Fibroblast of lung (primary cell): ENCODE results near the gene INTS12. TPM values are rescaled to one million over a fixed set of nuclear protein-coding genes. Genes with fewer than 3 reads are reported as not detected.

Experiments
- DNase-seq, 2 donors: peaks; one replicate each; pipeline versions ENCODE4 v3.0.0 to v3.0.0-alpha.2; 2010; ENCODE audit warnings: low read depth in 2 of 2
- H2AFZ ChIP-seq: 2 replicates; pipeline ENCODE4 v1.5.1; 2012; ENCODE audit warnings: low read length, control low read depth, inconsistent platforms
- H3K27ac ChIP-seq: 2 replicates; pipeline ENCODE4 v1.5.1; 2011; ENCODE audit warnings: low read length, control low read depth; ENCODE audit not compliant: insufficient read depth
- H3K27me3 ChIP-seq: 2 replicates; pipeline ENCODE4 v1.5.1; 2011; ENCODE audit warnings: mild to moderate bottlenecking, low read length; ENCODE audit not compliant: control insufficient read depth, insufficient read depth
- H3K36me3 ChIP-seq: 2 replicates; pipeline ENCODE4 v1.5.1; 2011; ENCODE audit warnings: low read length; ENCODE audit not compliant: control insufficient read depth, insufficient read depth
- H3K4me1 ChIP-seq: 2 replicates; pipeline ENCODE4 v1.5.1; 2011; ENCODE audit warnings: low read length; ENCODE audit not compliant: control insufficient read depth, insufficient read depth; ENCODE audit errors: extremely low read depth
- H3K4me2 ChIP-seq: 2 replicates; pipeline ENCODE4 v1.5.1; 2011; ENCODE audit warnings: low read length, control low read depth; ENCODE audit not compliant: insufficient read depth; ENCODE audit errors: extremely low read depth
- H3K4me3 ChIP-seq, 4 experiments: fragments of 200-600 bp in 1 of 4; sonication (generic) in 1 of 4; replicated peaks in 1 of 4; 2 replicates each; pipeline ENCODE4 v1.5.1; 2011 to 2016; ENCODE audit warnings: low read length in 4 of 4, low read depth in 3 of 4, mild to moderate bottlenecking in 3 of 4, control low read depth in 2 of 4, inconsistent platforms in 1 of 4, mixed read lengths in 1 of 4; ENCODE audit not compliant: insufficient read depth in 1 of 4; ENCODE audit errors: control extremely low read depth in 1 of 4
- H3K79me2 ChIP-seq: 2 replicates; pipeline ENCODE4 v1.5.1; 2012; ENCODE audit warnings: mild to moderate bottlenecking, low read length, inconsistent platforms; ENCODE audit not compliant: control insufficient read depth, insufficient read depth
- H3K9ac ChIP-seq: 2 replicates; pipeline ENCODE4 v1.5.1; 2011; ENCODE audit warnings: mild to moderate bottlenecking, low read length, control low read depth; ENCODE audit not compliant: insufficient read depth
- H3K9me3 ChIP-seq: 2 replicates; pipeline ENCODE4 v1.5.1; 2012; ENCODE audit warnings: low read depth, low read length; ENCODE audit not compliant: control insufficient read depth, insufficient read depth
- H4K20me1 ChIP-seq: 2 replicates; pipeline ENCODE4 v1.5.1; 2011; ENCODE audit warnings: low read length; ENCODE audit not compliant: control insufficient read depth, insufficient read depth; ENCODE audit errors: extremely low read depth
- EZH2 ChIP-seq: IDR thresholded peaks from 2 replicates; pipeline ENCODE4 v1.5.1; 2012; ENCODE audit warnings: low read length, control low read depth, mild to moderate bottlenecking; ENCODE audit errors: missing control alignments
- polyA plus RNA-seq, 2 donors: library from polyadenylated mRNA; depleted of rRNA in 1 of 2; stranded (reverse) in 1 of 2; unstranded in 1 of 2; fragments of >200 nt; gene quantifications; 2 replicates each; pipeline ENCODE4 v1.2.1, GENCODE V29; 2011 to 2012; ENCODE audit warnings: missing spikeins in 1 of 2
- total RNA-seq: library from RNA; depleted of rRNA; stranded (reverse); fragments of >200 nt; gene quantifications from 2 replicates; pipeline ENCODE4 v1.2.1, GENCODE V29; 2014
- TF ChIP-seq, protein P1 (sequence below), 2 donors: IDR thresholded peaks in 1 of 2; conservative IDR thresholded peaks in 1 of 2; 1 replicate in 1 of 2; 2 replicates in 1 of 2; pipeline ENCODE4 v1.5.1; 2011 to 2012; ENCODE audit warnings: low read length in 2 of 2, control low read depth in 1 of 2, inconsistent platforms in 1 of 2, low read depth in 1 of 2, mild to moderate bottlenecking in 1 of 2

The INTS12 gene
- total and polyA plus RNA-seq, 2 donors (not counting 1 experiment from before 2014, with no cell fraction given): 24.9 to 37.7 TPM

DNA sequence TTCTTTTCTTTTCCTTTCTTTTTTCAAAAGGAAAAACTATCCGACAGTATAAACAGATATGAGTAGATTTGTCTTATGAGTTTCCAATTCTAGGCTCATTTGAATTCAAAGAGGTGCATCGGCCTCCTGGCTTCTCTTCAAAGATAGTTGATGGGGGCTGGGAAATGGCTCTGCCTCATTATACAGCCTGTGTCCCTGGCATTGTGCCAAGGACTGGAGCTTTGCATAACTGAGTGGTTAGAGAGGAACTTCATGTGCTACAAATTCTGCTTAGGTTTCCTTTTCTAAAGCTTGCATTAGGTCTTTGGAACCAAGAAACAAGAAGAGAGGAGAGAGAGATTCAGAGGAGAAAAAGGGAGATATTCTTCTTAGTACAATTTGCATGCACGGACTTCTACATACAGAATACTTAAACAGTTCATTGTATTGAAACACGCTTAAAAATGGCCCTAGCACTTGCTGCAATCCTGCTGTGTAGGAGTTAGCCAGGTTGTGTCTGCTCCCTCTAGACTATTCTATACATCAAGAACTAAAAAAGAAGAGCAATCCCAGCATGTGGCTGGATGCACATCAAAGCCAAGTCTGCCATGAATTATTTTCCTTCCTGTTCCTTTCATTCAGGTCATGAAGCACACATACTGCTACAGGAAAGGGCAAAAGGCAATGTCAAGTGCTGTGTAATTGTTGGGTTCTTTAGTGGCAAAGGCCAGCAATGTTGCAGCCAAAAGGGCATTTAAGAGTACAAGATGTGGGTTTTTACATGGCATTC lies 70.9 kb downstream of the INTS12 start:
- Histone ChIP-seq H2AFZ (no peak overlapping the region), H3K4me3 (peak overlapping the region in 1 of 4 experiments; percentile 4), H3K27ac (no peak overlapping the region), H3K4me2 (no peak overlapping the region), H3K36me3 (no peaks in the 10 kb centered on the region), H3K27me3 (no peaks in the 10 kb centered on the region), H3K9ac (no peak overlapping the region), H3K79me2 (no peaks in the 10 kb centered on the region), H4K20me1 (no peaks in the 10 kb centered on the region), H3K4me1 (no peaks in the 10 kb centered on the region), H3K9me3 (no peaks in the 10 kb centered on the region)
- DNase-seq: peak; percentile 44 to 68
- no peak for TF ChIP-seq EZH2
- TF ChIP-seq, protein P1, sequence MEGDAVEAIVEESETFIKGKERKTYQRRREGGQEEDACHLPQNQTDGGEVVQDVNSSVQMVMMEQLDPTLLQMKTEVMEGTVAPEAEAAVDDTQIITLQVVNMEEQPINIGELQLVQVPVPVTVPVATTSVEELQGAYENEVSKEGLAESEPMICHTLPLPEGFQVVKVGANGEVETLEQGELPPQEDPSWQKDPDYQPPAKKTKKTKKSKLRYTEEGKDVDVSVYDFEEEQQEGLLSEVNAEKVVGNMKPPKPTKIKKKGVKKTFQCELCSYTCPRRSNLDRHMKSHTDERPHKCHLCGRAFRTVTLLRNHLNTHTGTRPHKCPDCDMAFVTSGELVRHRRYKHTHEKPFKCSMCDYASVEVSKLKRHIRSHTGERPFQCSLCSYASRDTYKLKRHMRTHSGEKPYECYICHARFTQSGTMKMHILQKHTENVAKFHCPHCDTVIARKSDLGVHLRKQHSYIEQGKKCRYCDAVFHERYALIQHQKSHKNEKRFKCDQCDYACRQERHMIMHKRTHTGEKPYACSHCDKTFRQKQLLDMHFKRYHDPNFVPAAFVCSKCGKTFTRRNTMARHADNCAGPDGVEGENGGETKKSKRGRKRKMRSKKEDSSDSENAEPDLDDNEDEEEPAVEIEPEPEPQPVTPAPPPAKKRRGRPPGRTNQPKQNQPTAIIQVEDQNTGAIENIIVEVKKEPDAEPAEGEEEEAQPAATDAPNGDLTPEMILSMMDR (conservative IDR thresholded peaks at IDR 0.05 in 1 of 2, IDR thresholded peaks at IDR 0.05 in 1 of 2; ENCODE audit: low read depth in 1 of 2, low read length in 2 of 2): no peak

DNA sequence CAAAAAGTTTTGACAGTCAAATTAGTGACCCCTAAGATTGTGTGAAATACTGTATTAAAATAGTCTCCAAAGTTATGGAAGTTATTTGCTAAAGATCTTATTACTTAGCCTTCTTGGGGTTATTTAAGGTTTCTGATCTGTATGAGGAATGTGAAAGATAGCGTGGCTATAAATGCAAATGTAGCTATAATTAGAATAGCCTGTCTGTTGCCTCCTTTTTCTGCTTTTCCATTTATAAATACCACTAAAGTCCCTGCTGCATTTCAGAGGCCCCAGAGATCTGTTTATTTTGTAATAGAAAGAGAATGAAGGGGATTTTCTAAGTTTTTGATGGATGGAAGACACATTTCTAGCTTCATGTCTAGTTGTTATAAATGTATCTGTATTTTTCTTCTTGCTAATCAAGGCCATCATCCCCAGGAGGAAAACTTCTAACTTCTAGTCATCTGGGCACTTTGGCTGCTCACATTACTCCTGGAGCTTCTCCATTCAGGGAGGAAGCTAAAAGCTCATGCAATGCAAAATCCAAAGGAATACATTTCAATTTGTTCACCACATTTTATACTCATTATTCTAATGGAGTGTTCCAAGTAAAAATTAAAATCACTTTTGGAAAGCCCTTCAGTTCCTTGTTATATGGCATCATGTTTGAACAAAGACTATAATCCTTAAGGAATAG lies 73.9 kb downstream of the INTS12 start:
- Histone ChIP-seq H3K9me3 (no peaks in the 10 kb centered on the region), H3K36me3 (no peaks in the 10 kb centered on the region), H3K4me3 (no peak overlapping the region), H3K27me3 (no peaks in the 10 kb centered on the region), H3K27ac (no peak overlapping the region), H4K20me1 (no peaks in the 10 kb centered on the region), H3K4me2 (no peak overlapping the region), H3K4me1 (no peaks in the 10 kb centered on the region), H3K9ac (no peak overlapping the region), H2AFZ (no peak overlapping the region), H3K79me2 (no peaks in the 10 kb centered on the region)
- DNase-seq: no peak
- TF ChIP-seq EZH2: no peak
- TF ChIP-seq, protein P1 (conservative IDR thresholded peaks at IDR 0.05 in 1 of 2, IDR thresholded peaks at IDR 0.05 in 1 of 2; ENCODE audit: low read depth in 1 of 2, low read length in 2 of 2): no peak

DNA sequence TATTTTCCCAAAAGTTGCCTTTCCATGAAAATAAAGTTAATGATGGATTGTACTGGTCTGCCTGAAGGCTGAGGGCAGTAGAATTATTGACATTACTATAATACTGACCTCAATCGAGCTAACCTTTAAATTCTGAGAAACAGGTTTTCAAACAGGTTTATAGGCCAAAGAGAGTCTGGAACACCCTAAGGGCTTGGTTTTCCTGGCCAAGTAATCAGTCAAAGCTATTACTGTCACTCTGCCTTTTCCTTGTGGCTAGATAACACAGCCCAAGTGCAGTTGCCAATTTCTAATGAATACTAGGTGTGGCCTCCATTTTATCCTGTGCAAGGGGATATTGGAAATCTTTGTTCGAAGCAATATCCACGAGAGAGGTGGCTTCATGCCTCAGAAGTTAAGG lies 75.2 kb downstream of the INTS12 start:
- Histone ChIP-seq H3K27me3 (no peaks in the 10 kb centered on the region), H3K9ac (no peak overlapping the region), H4K20me1 (no peaks in the 10 kb centered on the region), H3K9me3 (no peaks in the 10 kb centered on the region), H3K79me2 (no peaks in the 10 kb centered on the region), H2AFZ (no peak overlapping the region), H3K4me1 (no peaks in the 10 kb centered on the region), H3K4me2 (no peak overlapping the region), H3K36me3 (no peaks in the 10 kb centered on the region), H3K27ac (no peak overlapping the region), H3K4me3 (no peak overlapping the region)
- TF ChIP-seq, protein P1 (conservative IDR thresholded peaks at IDR 0.05 in 1 of 2, IDR thresholded peaks at IDR 0.05 in 1 of 2; ENCODE audit: low read depth in 1 of 2, low read length in 2 of 2): no peak
- TF ChIP-seq EZH2: no peak
- no peak for DNase-seq
